ENCODE results near the gene FAM53B. TPM values are rescaled to one million over a fixed set of nuclear protein-coding genes. Genes with fewer than 3 reads are reported as not detected.

FAM53B gene
- total RNA-seq, 1 experiment from 2014 or later: 9.8 TPM

DNA sequence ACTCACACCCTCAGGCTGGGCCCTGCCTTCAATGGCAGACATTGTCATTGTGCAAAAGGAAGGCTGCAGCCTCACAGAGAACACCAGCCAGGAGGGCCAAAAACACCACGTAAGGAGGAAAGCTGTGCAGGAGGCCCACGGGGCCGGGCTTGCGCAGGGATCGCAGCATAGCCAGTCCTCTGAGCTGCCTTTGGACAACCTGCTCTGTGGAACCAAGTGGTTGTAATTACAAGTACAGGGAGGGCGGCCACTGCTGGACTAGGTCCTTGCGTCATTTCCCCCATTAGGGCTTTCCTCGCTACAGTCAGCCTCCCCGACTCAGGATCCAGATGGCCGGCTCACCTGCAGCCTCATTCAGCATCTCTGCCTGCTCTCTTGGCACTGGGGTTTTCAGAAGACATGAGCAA lies 66.9 kb downstream of the FAM53B start:
- no peaks in the 10 kb centered on the region for H3K79me2 ChIP-seq (ENCODE audit: low read depth)
- BruUV-seq (replicated peaks): no TSS peak
- H3K4me1 ChIP-seq (replicated peaks; ENCODE audit: insufficient read depth): no peaks in the 10 kb centered on the region
- H2AFZ ChIP-seq: no peak overlapping the region
- no peaks in the 10 kb centered on the region for H4K20me1 ChIP-seq (ENCODE audit: insufficient read depth)
- ChIA-PET CTCF (no interaction called here), POLR2A (ENCODE audit: unreplicated experiment) (no interaction called here)
- no peaks in the 10 kb centered on the region for H3K9me3 ChIP-seq (ENCODE audit: insufficient read depth, low read depth)
- no peaks in the 10 kb centered on the region for H3K9me2 ChIP-seq (ENCODE audit: insufficient read depth)
- H3F3A ChIP-seq (ENCODE audit: insufficient read depth, low read depth): no peaks in the 10 kb centered on the region
- no peak overlapping the region for H3K4me2 ChIP-seq
- intact Hi-C loops (cut with micrococcal nuclease; ENCODE audit: unreplicated experiment): no loop called here
- no peaks in the 10 kb centered on the region for H3K27me3 ChIP-seq (ENCODE audit: insufficient read depth, low read depth)
- no peak for DNase-seq
- H3K4me3 ChIP-seq: no peak overlapping the region
- H3K27ac ChIP-seq: no peak overlapping the region
- H3K36me3 ChIP-seq (ENCODE audit: low read depth): no peaks in the 10 kb centered on the region
- no peak for TF ChIP-seq EZH2 (IDR thresholded peaks at IDR 0.05; ENCODE audit: low read depth)
- TF ChIP-seq, protein P1, sequence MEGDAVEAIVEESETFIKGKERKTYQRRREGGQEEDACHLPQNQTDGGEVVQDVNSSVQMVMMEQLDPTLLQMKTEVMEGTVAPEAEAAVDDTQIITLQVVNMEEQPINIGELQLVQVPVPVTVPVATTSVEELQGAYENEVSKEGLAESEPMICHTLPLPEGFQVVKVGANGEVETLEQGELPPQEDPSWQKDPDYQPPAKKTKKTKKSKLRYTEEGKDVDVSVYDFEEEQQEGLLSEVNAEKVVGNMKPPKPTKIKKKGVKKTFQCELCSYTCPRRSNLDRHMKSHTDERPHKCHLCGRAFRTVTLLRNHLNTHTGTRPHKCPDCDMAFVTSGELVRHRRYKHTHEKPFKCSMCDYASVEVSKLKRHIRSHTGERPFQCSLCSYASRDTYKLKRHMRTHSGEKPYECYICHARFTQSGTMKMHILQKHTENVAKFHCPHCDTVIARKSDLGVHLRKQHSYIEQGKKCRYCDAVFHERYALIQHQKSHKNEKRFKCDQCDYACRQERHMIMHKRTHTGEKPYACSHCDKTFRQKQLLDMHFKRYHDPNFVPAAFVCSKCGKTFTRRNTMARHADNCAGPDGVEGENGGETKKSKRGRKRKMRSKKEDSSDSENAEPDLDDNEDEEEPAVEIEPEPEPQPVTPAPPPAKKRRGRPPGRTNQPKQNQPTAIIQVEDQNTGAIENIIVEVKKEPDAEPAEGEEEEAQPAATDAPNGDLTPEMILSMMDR (conservative IDR thresholded peaks at IDR 0.05): no peak

DNA sequence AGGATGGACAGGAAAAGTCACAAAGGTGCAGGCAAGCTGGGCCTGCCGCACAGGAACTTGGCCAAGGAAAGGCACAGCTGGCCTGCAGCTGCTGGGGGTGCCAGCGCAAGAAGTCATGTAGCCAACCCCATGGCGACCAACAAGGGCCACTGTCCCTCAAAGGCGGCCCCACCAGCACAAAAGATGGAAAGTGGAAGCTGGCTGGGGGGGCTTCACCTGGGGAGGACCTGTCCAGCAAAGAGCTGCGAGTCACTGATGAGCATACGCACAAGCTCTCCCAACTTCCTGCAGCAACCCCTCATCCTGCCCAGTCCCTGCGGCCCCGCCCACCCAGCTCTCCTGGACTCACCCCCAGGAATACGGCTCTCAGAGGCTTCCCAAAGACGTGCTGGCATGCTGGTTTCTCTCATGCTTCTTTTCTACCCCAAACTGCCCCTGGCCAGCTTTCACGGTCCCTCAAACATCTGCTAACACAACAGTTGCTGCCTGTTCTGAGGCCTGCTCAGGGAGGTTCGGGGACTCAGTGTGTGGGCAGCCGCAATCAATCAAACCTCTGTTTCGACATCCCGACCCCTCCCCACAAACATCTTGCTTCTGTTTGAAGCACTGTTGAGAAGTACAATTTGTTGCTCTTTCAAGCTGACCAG lies 67.6 kb downstream of the FAM53B start:
- ChIA-PET POLR2A (ENCODE audit: unreplicated experiment) (no interaction called here), CTCF (no interaction called here)
- no peaks in the 10 kb centered on the region for H3K9me2 ChIP-seq (ENCODE audit: insufficient read depth)
- no peaks in the 10 kb centered on the region for H3K27me3 ChIP-seq (ENCODE audit: insufficient read depth, low read depth)
- no peak overlapping the region for H3K4me3 ChIP-seq
- no peaks in the 10 kb centered on the region for H3K36me3 ChIP-seq (ENCODE audit: low read depth)
- H3K4me2 ChIP-seq: no peak overlapping the region
- TF ChIP-seq EZH2 (IDR thresholded peaks at IDR 0.05; ENCODE audit: low read depth): no peak
- TF ChIP-seq, protein P1 (conservative IDR thresholded peaks at IDR 0.05): no peak
- no peak overlapping the region for H3K27ac ChIP-seq
- peaks cover 4% of the 10 kb centered on the region; the same call in 1 of the 2 replicates for H3K4me1 ChIP-seq (replicated peaks; ENCODE audit: insufficient read depth)
- intact Hi-C loops (cut with micrococcal nuclease; ENCODE audit: unreplicated experiment): no loop called here
- H4K20me1 ChIP-seq (ENCODE audit: insufficient read depth): no peaks in the 10 kb centered on the region
- BruUV-seq (replicated peaks): no TSS peak
- no peaks in the 10 kb centered on the region for H3F3A ChIP-seq (ENCODE audit: insufficient read depth, low read depth)
- no peaks in the 10 kb centered on the region for H3K79me2 ChIP-seq (ENCODE audit: low read depth)
- no peak overlapping the region for H2AFZ ChIP-seq
- no peak for DNase-seq
- H3K9me3 ChIP-seq (ENCODE audit: insufficient read depth, low read depth): no peaks in the 10 kb centered on the region

DNA sequence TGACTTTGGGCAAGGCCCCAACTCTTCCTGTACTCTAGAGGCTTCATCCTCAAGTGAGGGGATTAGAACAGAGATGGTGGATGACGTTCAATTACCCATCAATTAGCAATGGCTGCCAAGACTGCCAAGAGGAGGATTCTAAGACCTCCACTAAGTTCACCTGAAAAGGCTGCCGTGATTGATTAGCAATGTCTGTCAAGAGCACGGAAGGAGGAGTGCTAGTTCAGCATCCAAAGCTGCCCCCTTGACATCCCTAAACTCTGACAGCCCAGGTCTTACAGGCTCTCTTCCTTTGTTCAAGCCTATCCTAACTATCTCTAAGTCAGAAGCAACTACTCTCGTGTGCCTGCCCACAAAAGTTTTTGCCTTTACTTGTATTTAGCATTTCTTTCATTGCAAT lies 68.4 kb downstream of the FAM53B start:
- Histone ChIP-seq H3K4me1 (replicated peaks; ENCODE audit: insufficient read depth) (peaks cover 5% of the 10 kb centered on the region; the same call in 1 of the 2 replicates), H4K20me1 (ENCODE audit: insufficient read depth) (no peaks in the 10 kb centered on the region), H2AFZ (no peak overlapping the region), H3K4me2 (no peak overlapping the region), H3K79me2 (ENCODE audit: low read depth) (no peaks in the 10 kb centered on the region), H3K27me3 (ENCODE audit: insufficient read depth, low read depth) (no peaks in the 10 kb centered on the region), H3K9me2 (ENCODE audit: insufficient read depth) (no peaks in the 10 kb centered on the region), H3K9me3 (ENCODE audit: insufficient read depth, low read depth) (no peaks in the 10 kb centered on the region), H3K27ac (no peak overlapping the region), H3K4me3 (no peak overlapping the region), H3F3A (ENCODE audit: insufficient read depth, low read depth) (no peaks in the 10 kb centered on the region), H3K36me3 (ENCODE audit: low read depth) (no peaks in the 10 kb centered on the region)
- TF ChIP-seq EZH2 (IDR thresholded peaks at IDR 0.05; ENCODE audit: low read depth): no peak
- TF ChIP-seq, protein P1 (conservative IDR thresholded peaks at IDR 0.05): no peak
- no TSS peak for BruUV-seq (replicated peaks)
- no peak for DNase-seq
- intact Hi-C loops (cut with micrococcal nuclease; ENCODE audit: unreplicated experiment): no loop called here
- POLR2A ChIA-PET (ENCODE audit: unreplicated experiment): no interaction called here
- CTCF ChIA-PET: no interaction called here
